NOMO-1 (cell line): ENCODE results near the gene CAT.

Source experiments
- DNase-seq, 2 experiments: peaks; one replicate each; lab custom pipeline; 2025; ENCODE audit not compliant: unreplicated experiment in 2 of 2; lab: John Stamatoyannopoulos, UW

The CAT gene

GRCh38 chr11:34519595-34520235 lies 81.0 kb downstream of the CAT start:
- no peak for DNase-seq

DNA sequence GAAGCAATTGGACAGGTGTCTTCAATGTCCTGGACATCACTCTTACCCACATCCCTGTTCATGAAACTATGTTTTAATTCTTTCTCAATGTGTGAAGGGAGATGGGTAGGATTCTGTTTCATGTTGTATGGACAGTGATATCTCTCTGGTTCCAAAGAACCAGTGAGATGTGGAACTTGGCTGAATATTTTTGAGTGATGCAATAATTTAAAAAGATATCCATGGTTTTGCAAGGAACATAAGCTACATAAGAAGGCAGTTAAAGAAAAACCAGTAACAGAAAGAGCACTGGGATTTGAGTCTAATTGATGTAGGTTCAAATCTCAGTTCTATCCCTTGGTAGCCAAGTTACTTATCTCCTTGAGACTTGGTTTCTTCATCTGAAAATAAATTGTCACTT lies 82.5 kb downstream of the CAT start:
- DNase-seq, result no peak
